Cerebellar cortex (tissue), 1 donor: ENCODE results near the gene IL4.

ENCODE experiments used
- DNase-seq: peaks from one replicate; pipeline ENCODE4 v3.0.0-alpha.2; 2015; ENCODE audit warnings: low spot score

Gene IL4

DNA sequence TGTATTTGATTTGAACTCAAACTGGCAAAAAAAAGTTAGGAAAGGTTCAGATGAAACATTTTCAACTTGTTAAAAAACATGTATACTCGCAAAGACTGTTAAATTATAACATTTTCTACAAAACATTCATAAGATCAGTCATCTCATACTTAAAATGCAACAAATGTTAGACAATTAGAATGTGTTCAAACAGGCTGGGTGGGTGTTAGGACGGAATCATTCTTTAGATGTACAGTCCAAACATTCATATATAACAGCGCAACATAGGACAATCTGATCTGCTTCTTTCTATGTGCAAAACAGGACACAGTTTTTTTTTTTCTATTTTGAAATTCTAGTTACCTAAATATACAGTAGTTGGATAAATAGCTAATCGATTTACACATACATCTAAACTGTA lies 22.2 kb downstream of the IL4 start:
- DNase-seq = no peak

DNA sequence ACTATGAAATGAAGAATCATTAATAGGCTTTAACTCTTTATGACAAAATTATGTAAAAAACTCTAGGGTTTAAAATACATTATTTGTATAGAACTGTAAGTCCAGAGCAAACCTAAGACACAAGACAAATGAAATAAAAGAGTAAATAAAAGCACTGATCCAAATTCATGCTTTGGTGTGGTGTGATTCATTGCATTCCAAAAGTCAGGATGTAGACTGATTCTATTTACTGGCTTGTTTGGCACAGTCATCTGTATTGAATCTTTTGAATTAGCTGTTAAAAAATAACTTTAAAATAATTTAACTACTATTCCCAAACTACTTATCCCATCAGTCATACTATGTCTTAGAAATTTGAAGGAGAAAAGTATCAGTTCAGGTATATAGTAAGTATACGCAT lies 31.1 kb downstream of the IL4 start:
- DNase-seq = no peak

DNA sequence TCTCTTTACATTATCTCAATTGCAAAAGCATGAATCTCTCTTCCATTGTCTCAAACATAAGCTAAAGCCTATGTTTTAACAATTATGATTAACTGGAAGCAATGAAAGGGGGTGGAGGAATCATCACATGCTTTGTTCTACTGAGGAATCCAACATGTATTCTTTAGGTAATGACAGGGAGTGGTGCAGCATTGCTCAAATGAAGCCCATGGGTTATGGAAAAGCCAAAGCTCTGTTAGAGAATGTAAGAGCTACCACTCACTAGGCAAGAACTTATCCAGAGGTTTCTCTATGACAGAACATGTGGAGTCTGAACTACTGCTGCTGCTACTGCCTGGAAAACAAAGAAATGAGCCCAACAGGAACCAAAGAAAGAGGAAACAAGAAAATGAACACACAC lies 34.9 kb downstream of the IL4 start:
- no peak for DNase-seq

DNA sequence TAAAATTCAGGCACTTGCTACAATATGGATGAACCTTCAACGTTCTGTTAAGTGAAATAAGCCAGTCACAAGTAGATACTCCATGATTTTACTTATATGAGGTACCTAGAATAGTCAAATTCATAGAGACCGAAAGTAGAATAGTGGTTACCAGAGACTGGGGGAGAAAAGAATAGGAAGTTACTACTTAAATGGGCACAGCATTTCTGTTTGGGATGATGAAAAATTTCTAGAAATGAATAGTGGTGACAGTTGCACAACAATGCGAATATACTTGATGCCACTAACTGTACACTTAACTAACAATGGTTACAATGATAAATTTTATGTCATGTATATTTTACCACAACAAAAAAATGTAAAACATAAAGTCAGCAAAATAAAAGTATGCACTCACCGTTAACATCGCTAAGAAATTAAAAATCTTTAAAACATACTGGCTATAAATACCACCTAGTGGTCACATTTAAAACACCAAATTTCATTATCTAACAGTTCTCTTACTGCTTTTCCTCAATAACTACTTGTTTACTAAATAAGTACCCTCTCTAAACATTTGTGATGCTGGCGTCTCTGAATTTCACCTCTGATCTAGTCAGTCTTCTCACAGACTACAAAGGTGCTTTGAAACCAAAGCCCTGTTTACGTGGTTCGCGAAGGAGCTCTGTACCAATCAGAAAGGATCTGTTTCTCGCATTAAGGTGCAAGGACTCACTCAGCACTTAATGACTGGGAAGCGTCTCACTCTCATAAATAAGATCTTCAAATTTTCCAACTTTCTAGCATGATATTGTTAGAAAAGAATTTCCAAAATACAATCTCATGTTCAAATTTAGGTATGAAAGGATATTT lies 40.9 kb downstream of the IL4 start:
- peak; percentile 18 for DNase-seq

DNA sequence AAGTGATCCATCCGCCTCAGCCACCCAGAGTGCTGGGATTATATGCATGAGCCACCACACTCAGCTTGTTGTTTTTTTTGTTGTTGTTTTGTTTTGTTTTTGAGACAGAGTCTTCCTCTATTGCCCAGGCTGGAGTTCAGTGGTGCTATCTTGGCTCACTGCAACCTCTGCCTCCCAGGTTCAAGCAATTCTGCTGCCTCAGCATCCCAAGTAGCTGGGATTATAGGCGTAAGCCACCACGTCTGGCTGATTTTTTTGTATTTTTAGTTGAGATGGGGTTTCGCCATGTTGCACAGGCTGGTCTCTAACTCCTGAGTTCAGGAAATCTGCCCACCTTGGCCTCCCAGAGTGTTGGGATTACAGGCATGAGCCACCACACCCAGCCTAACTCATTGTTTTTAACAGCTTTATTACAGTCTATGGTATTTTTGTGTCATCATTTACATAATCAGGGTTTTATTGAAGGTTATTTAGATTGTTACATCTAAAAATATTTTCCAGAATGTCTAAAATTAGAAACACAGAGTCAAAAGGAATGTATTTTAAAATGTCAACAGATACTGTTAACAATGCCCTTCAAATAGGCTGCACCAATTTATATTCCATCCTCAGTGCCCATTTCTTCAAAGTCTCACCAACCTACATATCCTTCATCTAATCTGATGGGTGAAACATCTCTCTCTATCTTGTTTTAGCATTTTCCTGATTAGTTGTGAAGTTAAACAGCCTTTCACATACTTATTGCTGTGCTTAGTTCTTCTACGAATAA lies 44.9 kb downstream of the IL4 start:
- DNase-seq = no peak

DNA sequence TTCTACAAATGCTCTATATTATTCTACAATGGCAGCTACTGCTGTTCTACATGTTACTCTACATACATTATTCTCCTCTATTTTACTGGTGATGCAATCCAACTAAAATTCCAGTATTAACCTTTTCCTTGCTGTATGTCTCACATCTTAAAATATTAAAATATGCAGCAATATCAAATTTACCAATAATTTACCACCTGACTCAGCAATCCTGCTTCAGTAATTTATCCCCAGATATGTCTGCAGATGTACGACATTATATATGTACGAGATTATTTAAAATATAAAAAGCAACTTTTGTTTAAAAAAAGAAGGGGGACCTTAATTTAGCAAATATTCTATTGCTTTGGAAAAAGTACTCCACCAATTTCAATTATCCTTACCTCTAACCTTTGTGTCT lies 52.0 kb downstream of the IL4 start:
- DNase-seq = no peak

DNA sequence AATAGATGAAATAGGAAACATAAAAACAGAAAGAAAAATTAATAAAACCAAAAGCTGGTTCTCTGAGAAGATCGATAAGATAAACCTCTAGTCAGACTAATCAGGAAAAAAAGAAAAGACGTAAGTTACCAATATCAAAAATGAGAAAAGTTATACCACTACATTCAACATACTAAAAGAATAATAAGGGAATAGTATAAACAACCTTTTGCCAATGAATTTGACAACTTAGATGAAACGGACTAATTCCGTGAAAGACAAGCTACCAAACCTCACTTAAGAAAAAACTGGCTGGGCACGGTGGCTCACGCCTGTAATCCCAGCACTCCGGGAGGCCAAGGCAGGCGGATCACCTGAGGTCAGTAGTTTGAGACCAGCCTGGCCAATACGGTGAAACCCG lies 56.1 kb downstream of the IL4 start:
- no peak for DNase-seq
